H1 (cell line): ENCODE measurements around the gene CMYA5. TPM values are rescaled to one million over a fixed set of nuclear protein-coding genes. Genes with fewer than 3 reads are reported as not detected.

Experiments used
- BACH1 ChIP-seq: IDR thresholded peaks from 2 replicates; pipeline ENCODE4 v1.6.1; 2012; ENCODE audit warnings: low read length, improper control_type of control experiment
- CEBPB ChIP-seq: IDR thresholded peaks from 2 replicates; pipeline ENCODE4 v1.6.1; 2012; ENCODE audit warnings: low read depth, low read length
- CHD7 ChIP-seq: fragments of 300-600 bp; sonication (generic); IDR thresholded peaks from 2 replicates; pipeline ENCODE4 v1.7.1; 2012; ENCODE audit warnings: low read length, moderate library complexity, mild to moderate bottlenecking, inconsistent platforms; ENCODE audit not compliant: insufficient replicate concordance
- CTBP2 ChIP-seq: IDR thresholded peaks from 2 replicates; pipeline ENCODE4 v1.7.0; 2011; ENCODE audit warnings: borderline replicate concordance, mild to moderate bottlenecking, moderate library complexity, mixed read lengths, low read length; ENCODE audit not compliant: insufficient read depth, insufficient read length
- E2F6 ChIP-seq: IDR thresholded peaks from 2 replicates; pipeline ENCODE4 v1.6.1; 2012; ENCODE audit warnings: inconsistent platforms
- EZH2 ChIP-seq: fragments of 200-600 bp; sonication (generic); IDR thresholded peaks from 2 replicates; pipeline ENCODE4 v1.7.1; 2012; ENCODE audit warnings: low read depth, mild to moderate bottlenecking, moderate library complexity, low read length, inconsistent platforms; ENCODE audit not compliant: severe bottlenecking
- JUN ChIP-seq: IDR thresholded peaks from 2 replicates; pipeline ENCODE4 v1.6.1; 2011; ENCODE audit warnings: low read depth, mild to moderate bottlenecking, improper control_type of control experiment, low read length
- NANOG ChIP-seq: IDR thresholded peaks from 2 replicates; pipeline ENCODE4 v1.6.1; 2011; ENCODE audit warnings: low read length, low read depth, mild to moderate bottlenecking, inconsistent platforms; ENCODE audit not compliant: insufficient read depth, poor library complexity, severe bottlenecking
- SP2 ChIP-seq: IDR thresholded peaks from 2 replicates; pipeline ENCODE4 v1.6.1; 2012; ENCODE audit warnings: mild to moderate bottlenecking, low read length, inconsistent platforms
- TBP ChIP-seq: IDR thresholded peaks from 2 replicates; pipeline ENCODE4 v1.6.1; 2011; ENCODE audit warnings: low read depth, low read length, improper control_type of control experiment
- YY1 ChIP-seq: IDR thresholded peaks from 2 replicates; pipeline ENCODE4 v1.6.1; 2011; ENCODE audit warnings: low read depth, mild to moderate bottlenecking, low read length
- polyA plus RNA-seq, 7 experiments: library from polyadenylated mRNA; depleted of rRNA in 3 of 7; stranded (reverse) in 5 of 7; unstranded in 2 of 7; fragments of >200 nt in 5 of 7; fragments of 200-250 nt in 2 of 7; gene quantifications; 1 replicate in 5 of 7; 2 replicates in 1 of 7; 4 replicates in 1 of 7; pipeline versions ENCODE4 v1.2.1 to v1.2.3, GENCODE V29; 2011 to 2013; ENCODE audit warnings: missing spikeins in 2 of 7, mixed read lengths in 2 of 7
- total RNA-seq: library from RNA; stranded (reverse); fragmentation: NEBNext Ultra II Directional; extraction: Animal tissue kit (Norgen Biotek cat#: 25700); gene quantifications from 2 replicates; pipeline ENCODE4 v1.2.1, GENCODE V29; 2021

The CMYA5 gene
- total and polyA plus RNA-seq, 2 of the 8 experiments (the other 6 are each of a cell fraction or from before 2014, with no cell fraction given) = 0.88 to 0.95 TPM

- TF ChIP-seq CHD7 (no peak), SP2 (no peak), BACH1 (no peak), NANOG (no peak), TBP (no peak), EZH2 (no peak), YY1 (no peak), E2F6 (no peak), JUN (no peak), CTBP2 (no peak), CEBPB (no peak)
Measured at GRCh38 chr5:79753092-79753491, 63.5 kb downstream of the CMYA5 start (continued).
